MM.1S (cell line): ENCODE results near the gene ARL5C.

Source experiments
- DNase-seq: peaks from one replicate; pipeline ENCODE4 v3.0.0-alpha.2; 2015
- H2AFZ ChIP-seq: fragments of 300-600 bp; sonication (generic); 2 replicates; pipeline ENCODE4 v1.6.0; 2016; ENCODE audit warnings: antibody characterized with exemption, low read length
- H3F3A ChIP-seq: fragments of 300-600 bp; sonication (generic); 2 replicates; pipeline ENCODE4 v1.6.1; 2016; ENCODE audit warnings: mild to moderate bottlenecking, antibody characterized with exemption, low read length, moderate library complexity, mixed read lengths; ENCODE audit not compliant: insufficient read depth
- H3K27ac ChIP-seq: fragments of 300-600 bp; sonication (generic); 2 replicates; pipeline ENCODE4 v1.5.1; 2016; ENCODE audit warnings: mild to moderate bottlenecking, low read length
- H3K27me3 ChIP-seq: fragments of 300-600 bp; sonication (generic); replicated peaks from 2 replicates; pipeline ENCODE4 v1.6.0; 2016; ENCODE audit warnings: low read length; ENCODE audit not compliant: insufficient read depth
- H3K36me3 ChIP-seq: fragments of 300-600 bp; sonication (generic); replicated peaks from 2 replicates; pipeline ENCODE4 v1.6.1; 2016; ENCODE audit warnings: mild to moderate bottlenecking, low read length, mixed read lengths; ENCODE audit not compliant: insufficient read depth
- H3K4me1 ChIP-seq: fragments of 300-600 bp; sonication (generic); 2 replicates; pipeline ENCODE4 v1.6.1; 2016; ENCODE audit warnings: low read length, mixed read lengths
- H3K4me2 ChIP-seq: fragments of 300-600 bp; sonication (generic); 2 replicates; pipeline ENCODE4 v1.6.0; 2016; ENCODE audit warnings: low read depth, low read length
- H3K4me3 ChIP-seq: fragments of 300-600 bp; sonication (generic); 2 replicates; pipeline ENCODE4 v1.5.1; 2016; ENCODE audit warnings: low read length, mixed read lengths
- H3K79me2 ChIP-seq: fragments of 300-600 bp; sonication (generic); 2 replicates; pipeline ENCODE4 v1.6.1; 2016; ENCODE audit warnings: mixed run types, low read length, mixed read lengths
- H3K9ac ChIP-seq: fragments of 300-600 bp; sonication (generic); 2 replicates; pipeline ENCODE4 v1.6.1; 2016; ENCODE audit warnings: low read length, mixed read lengths
- H3K9me2 ChIP-seq: fragments of 300-600 bp; sonication (generic); replicated peaks from 2 replicates; pipeline ENCODE4 v1.6.1; 2016; ENCODE audit warnings: mild to moderate bottlenecking, low read length, mixed read lengths; ENCODE audit not compliant: insufficient read depth
- H3K9me3 ChIP-seq: fragments of 300-600 bp; sonication (generic); replicated peaks from 2 replicates; pipeline ENCODE4 v1.6.1; 2016; ENCODE audit warnings: mild to moderate bottlenecking, low read length, mixed read lengths; ENCODE audit not compliant: insufficient read depth
- H4K20me1 ChIP-seq: fragments of 300-600 bp; sonication (generic); 2 replicates; pipeline ENCODE4 v1.6.1; 2016; ENCODE audit warnings: mild to moderate bottlenecking, low read length, moderate library complexity, mixed read lengths; ENCODE audit not compliant: insufficient read depth
- EZH2 ChIP-seq: fragments of 300-600 bp; sonication (generic); optimal IDR thresholded peaks from 2 replicates; pipeline ENCODE3; 2017; ENCODE audit warnings: low read depth, mild to moderate bottlenecking, antibody characterized with exemption, low read length, mixed read lengths
- EZH2phosphoT487 ChIP-seq: fragments of 300-600 bp; sonication (generic); IDR thresholded peaks from 2 replicates; pipeline ENCODE4 v1.6.1; 2018; ENCODE audit warnings: antibody characterized with exemption, low read length
- TF ChIP-seq, protein P1 (sequence below): fragments of 300-600 bp; sonication (generic); IDR thresholded peaks from 2 replicates; pipeline ENCODE4 v1.5.1; 2016; ENCODE audit warnings: antibody characterized with exemption, low read length, mixed read lengths

The ARL5C gene

GRCh38 chr17:39113871-39114270 is 52.1 kb downstream of the ARL5C start:
- Histone ChIP-seq H3K27ac (no peak overlapping the region), H3K79me2 (no peaks in the 10 kb centered on the region), H3K9ac (no peak overlapping the region), H3K4me3 (no peak overlapping the region), H3F3A (peaks cover 6% of the 10 kb centered on the region; the same call in 1 of the 2 replicates), H2AFZ (no peak overlapping the region), H4K20me1 (no peaks in the 10 kb centered on the region), H3K36me3 (no peaks in the 10 kb centered on the region), H3K4me1 (peaks cover 5% of the 10 kb centered on the region), H3K9me3 (no peaks in the 10 kb centered on the region), H3K9me2 (no peaks in the 10 kb centered on the region), H3K27me3 (peaks cover 14% of the 10 kb centered on the region; the same call in 1 of the 2 replicates), H3K4me2 (no peak overlapping the region)
- DNase-seq, result no peak
- TF ChIP-seq, protein P1, sequence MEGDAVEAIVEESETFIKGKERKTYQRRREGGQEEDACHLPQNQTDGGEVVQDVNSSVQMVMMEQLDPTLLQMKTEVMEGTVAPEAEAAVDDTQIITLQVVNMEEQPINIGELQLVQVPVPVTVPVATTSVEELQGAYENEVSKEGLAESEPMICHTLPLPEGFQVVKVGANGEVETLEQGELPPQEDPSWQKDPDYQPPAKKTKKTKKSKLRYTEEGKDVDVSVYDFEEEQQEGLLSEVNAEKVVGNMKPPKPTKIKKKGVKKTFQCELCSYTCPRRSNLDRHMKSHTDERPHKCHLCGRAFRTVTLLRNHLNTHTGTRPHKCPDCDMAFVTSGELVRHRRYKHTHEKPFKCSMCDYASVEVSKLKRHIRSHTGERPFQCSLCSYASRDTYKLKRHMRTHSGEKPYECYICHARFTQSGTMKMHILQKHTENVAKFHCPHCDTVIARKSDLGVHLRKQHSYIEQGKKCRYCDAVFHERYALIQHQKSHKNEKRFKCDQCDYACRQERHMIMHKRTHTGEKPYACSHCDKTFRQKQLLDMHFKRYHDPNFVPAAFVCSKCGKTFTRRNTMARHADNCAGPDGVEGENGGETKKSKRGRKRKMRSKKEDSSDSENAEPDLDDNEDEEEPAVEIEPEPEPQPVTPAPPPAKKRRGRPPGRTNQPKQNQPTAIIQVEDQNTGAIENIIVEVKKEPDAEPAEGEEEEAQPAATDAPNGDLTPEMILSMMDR, result no peak
- TF ChIP-seq EZH2 (no peak), EZH2phosphoT487 (no peak)

DNA sequence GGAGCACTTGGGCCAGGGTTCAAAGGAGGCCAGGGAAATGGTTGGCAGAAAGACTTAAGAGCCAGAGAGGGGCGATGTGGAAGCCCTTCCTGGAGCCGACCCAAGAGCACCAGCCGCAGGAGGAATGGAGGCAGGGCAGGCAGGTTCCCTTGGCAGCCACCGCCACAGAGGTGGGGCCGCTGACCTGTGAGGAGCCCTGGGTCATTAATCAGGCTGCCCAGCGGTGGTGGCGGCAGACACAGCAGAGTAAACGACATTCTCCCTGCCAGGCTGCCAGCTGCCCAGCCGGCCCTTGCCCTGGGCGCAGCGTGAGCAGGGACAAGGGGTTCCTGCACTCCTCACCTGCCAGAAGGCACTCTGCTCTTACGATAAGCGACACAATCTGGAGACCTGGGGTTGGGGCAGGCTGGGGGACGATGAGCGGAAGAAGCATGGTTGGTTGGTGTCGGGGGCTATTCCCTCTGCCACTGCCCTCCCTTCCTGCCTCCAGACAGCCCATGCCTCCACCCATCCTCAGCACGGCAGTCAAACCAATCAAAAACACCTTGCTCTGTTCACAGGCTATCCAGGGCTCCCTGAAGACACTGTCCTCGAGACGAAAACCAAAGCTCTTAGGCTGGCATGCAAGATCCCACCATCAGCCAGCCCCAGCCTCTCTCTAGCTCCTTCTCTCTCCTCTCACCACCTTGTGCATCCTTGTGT is 55.4 kb downstream of the ARL5C start:
- H3K36me3 ChIP-seq, result no peaks in the 10 kb centered on the region
- no peak overlapping the region for H2AFZ ChIP-seq
- TF ChIP-seq, protein P1, result no peak
- TF ChIP-seq EZH2phosphoT487, result no peak
- no peak for TF ChIP-seq EZH2
- peaks cover 24% of the 10 kb centered on the region for H3K27me3 ChIP-seq
- no peaks in the 10 kb centered on the region for H3K4me1 ChIP-seq
- no peak overlapping the region for H3K4me3 ChIP-seq
- no peak overlapping the region for H3K4me2 ChIP-seq
- H3F3A ChIP-seq, result no peaks in the 10 kb centered on the region
- H3K79me2 ChIP-seq, result no peaks in the 10 kb centered on the region
- no peak overlapping the region for H3K27ac ChIP-seq
- no peaks in the 10 kb centered on the region for H3K9me2 ChIP-seq
- H3K9me3 ChIP-seq, result no peaks in the 10 kb centered on the region
- no peaks in the 10 kb centered on the region for H4K20me1 ChIP-seq
- no peak for DNase-seq
- H3K9ac ChIP-seq, result no peak overlapping the region

GRCh38 chr17:39108461-39109375 is 57.2 kb downstream of the ARL5C start:
- H3K27ac ChIP-seq, result no peak overlapping the region
- H2AFZ ChIP-seq, result no peak overlapping the region
- no peaks in the 10 kb centered on the region for H3K36me3 ChIP-seq
- H4K20me1 ChIP-seq, result no peaks in the 10 kb centered on the region
- no peaks in the 10 kb centered on the region for H3K9me3 ChIP-seq
- H3F3A ChIP-seq, result no peaks in the 10 kb centered on the region
- H3K4me3 ChIP-seq, result no peak overlapping the region
- no peaks in the 10 kb centered on the region for H3K79me2 ChIP-seq
- no peak for TF ChIP-seq EZH2
- no peak for TF ChIP-seq EZH2phosphoT487
- TF ChIP-seq, protein P1, result no peak
- no peak for DNase-seq
- no peaks in the 10 kb centered on the region for H3K4me1 ChIP-seq
- H3K27me3 ChIP-seq, result peaks cover 24% of the 10 kb centered on the region
- no peaks in the 10 kb centered on the region for H3K9me2 ChIP-seq
- no peak overlapping the region for H3K9ac ChIP-seq
- H3K4me2 ChIP-seq, result no peak overlapping the region
